GM19240 (cell line): ENCODE measurements around the gene MSH2.
"Not testable (repeated sequence)": the region's sequence is repeated elsewhere in the genome, so short reads cannot be mapped to it uniquely, and the experiment has no call there.

Experiments used
- DNase-seq: peaks from one replicate; pipeline ENCODE4 v3.0.0; 2011; ENCODE audit warnings: low spot score; ENCODE audit not compliant: insufficient read length

MSH2 gene

GRCh38 chr2:47406649-47407330, 3.8 kb downstream of the MSH2 start:
- not testable (repeated sequence) for DNase-seq

- not testable (repeated sequence) for DNase-seq
These were observed 5.0 kb downstream of the MSH2 start for GRCh38 chr2:47407976-47408375.

GRCh38 chr2:47414682-47415458, 11.9 kb downstream of the MSH2 start:
- DNase-seq, result no peak

GRCh38 chr2:47420214-47420613, 17.3 kb downstream of the MSH2 start:
- DNase-seq, result no peak

GRCh38 chr2:47420683-47421082, 17.7 kb downstream of the MSH2 start:
- DNase-seq, result not testable (repeated sequence)

GRCh38 chr2:47422016-47422415, 19.1 kb downstream of the MSH2 start:
- no peak for DNase-seq

- no peak for DNase-seq
These were observed 19.6 kb downstream of the MSH2 start for GRCh38 chr2:47422560-47422959.

- DNase-seq, result no peak
These were observed 23.8 kb downstream of the MSH2 start for GRCh38 chr2:47426786-47427185.

GRCh38 chr2:47429795-47430194, 26.8 kb downstream of the MSH2 start:
- DNase-seq, result no peak

GRCh38 chr2:47433006-47433405, 30.1 kb downstream of the MSH2 start:
- DNase-seq, result not testable (repeated sequence)

- DNase-seq, result not testable (repeated sequence)
These were observed 30.5 kb downstream of the MSH2 start for GRCh38 chr2:47433445-47433844.

- DNase-seq, result no peak
These were observed 34.3 kb downstream of the MSH2 start for GRCh38 chr2:47437287-47437686.

- no peak for DNase-seq
These were observed 35.1 kb downstream of the MSH2 start for GRCh38 chr2:47438106-47438505.

- DNase-seq, result no peak
These were observed 35.8 kb downstream of the MSH2 start for GRCh38 chr2:47438783-47439182.

- DNase-seq, result no peak
These were observed 48.8 kb downstream of the MSH2 start for GRCh38 chr2:47451790-47452189.

GRCh38 chr2:47452761-47453160, 49.8 kb downstream of the MSH2 start:
- no peak for DNase-seq

- DNase-seq, result not testable (repeated sequence)
These were observed 51.9 kb downstream of the MSH2 start for GRCh38 chr2:47454818-47455217.

- no peak for DNase-seq
These were observed 52.5 kb downstream of the MSH2 start for GRCh38 chr2:47455411-47455810.

GRCh38 chr2:47456851-47457250, 53.9 kb downstream of the MSH2 start:
- no peak for DNase-seq

GRCh38 chr2:47457268-47457667, 54.3 kb downstream of the MSH2 start:
- no peak for DNase-seq

- DNase-seq, result no peak
These were observed 56.1 kb downstream of the MSH2 start for GRCh38 chr2:47459021-47459420.

- no peak for DNase-seq
These were observed 57.8 kb downstream of the MSH2 start for GRCh38 chr2:47460766-47461165.
